ENCODE measurements around the gene PKP1.

PKP1 gene

DNA sequence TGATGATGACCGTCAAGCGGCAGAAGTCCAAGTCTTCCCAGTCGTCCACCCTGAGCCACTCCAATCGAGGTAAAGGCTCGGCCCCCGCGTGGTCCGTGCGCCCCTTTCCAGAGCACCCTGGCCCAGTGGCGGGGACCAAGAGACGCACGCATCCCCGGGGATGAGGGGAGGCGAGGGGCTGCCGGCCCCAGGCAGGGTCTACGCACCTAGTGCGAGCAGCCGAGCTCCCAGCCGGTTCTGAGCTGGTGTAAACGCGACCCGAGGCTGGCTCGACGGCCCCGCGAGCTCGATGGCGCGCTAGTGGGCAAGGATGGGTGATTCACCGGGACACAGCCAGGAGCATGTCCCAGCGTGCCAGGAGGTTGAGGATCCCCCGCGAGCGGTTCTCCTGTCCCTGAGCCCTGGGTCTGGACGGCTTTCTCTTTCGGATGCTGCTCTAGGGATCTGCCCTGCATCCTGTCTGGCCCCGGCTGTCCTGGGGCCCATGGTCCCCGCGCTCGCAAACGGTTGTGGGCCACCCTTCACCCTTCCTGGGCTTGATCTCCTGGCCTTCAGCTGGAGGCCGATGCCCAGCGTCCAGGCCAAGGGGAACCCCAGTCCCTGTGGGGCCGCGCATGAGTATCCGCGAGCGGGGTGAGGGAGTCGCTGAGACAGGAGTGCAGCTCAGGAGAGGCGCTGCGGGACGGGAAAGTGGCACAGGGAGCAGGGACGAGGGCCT, 689 bp downstream of the PKP1 start:
- no peak for DNase-seq

DNA sequence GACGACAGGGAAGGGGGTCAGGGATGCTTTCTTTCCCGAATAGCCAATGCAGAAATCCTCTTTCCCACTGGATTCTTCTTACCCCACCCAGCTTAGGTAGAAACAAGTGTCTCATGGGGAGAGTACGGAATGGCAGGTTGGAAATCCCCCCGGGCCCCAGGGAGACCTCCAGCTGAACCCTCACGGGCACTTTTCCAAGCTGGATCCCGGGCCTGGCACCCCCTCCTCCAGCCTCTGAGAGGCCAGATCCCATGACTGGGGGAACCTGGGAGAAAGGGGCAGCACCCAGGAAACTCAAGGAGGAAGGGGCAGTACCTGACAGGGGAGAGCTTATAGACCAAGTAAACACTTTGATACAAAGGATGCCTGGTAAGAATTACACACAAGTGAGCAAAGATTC, 1.3 kb downstream of the PKP1 start:
- DNase-seq, result no peak

DNA sequence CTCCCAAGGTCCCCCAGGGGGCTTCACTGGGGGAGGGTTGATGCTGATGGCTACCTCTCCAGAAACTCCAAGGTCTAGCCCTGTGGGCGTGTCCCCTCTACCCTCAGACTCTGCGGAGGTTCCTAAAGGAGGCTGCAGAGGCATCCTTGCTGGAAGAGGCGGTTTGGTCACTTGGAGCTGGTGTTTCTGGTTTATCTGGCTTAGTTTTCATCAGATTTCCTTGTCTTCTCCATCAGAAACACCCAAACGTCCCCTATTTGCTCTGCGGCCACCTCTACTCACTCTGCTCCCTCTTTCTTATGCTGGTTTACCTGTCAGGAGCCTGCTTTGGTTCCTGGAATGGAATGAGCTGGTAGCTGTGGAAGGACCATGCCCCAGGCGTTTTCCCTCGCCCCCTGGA, 2.5 kb downstream of the PKP1 start:
- no peak for DNase-seq

DNA sequence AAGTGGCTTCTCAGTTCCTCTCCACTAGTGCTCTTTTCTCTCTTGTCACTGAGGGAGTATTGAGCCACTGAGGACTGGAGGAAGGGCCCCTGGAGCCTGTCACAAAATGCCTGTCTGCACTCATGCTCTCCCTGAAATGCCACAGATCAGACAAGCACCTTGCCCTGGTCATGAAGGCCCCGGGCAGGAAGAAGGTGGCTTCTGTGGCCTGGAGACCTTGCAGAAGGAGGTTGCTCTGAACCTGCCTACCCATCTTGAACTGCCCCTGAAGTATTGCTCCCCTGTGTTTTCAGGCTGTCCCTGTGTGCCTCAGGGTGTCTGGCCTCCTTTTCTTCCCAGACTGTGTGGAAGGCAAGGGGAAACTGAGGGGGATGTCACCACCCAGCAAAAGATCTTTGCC, 3.1 kb downstream of the PKP1 start:
- DNase-seq, result no peak

DNA sequence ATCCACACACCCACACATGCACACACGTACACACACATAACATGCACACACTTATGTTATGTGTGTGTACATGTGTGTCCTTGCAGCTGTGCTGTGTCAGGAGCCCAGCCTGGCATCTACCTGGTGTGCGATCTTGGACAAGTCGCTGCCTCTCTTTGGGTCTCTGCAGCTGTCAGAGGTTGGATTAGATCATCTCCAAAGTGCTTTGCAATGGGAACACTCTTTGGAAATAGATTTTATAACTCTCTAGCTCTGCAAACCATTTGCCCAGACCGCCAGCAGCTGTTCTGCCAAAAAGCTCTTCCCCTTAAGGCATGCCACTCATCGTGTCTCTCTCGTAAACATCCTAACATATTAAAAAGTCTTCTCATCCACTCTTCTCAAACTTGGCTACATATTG, 4.7 kb downstream of the PKP1 start:
- DNase-seq, result no peak

DNA sequence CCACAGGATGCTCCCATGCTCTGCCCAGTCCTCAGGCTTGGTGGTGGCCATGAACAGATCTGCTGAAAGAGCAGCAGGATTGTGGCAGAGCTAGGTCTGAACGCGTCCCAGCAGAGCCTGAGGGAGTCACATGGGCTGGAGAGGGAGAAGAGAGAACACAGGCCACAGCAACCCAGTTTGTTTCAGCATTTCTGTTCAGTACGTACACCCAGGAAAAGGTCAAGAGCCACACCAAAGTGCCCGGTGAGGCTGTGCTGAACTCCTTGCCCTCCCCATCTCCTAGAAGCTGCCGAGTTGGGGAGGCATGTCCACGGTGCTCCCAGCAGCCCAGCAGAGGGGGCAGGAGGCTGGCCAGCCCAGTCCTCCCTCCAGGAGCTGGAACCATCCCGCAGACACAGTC, 5.5 kb downstream of the PKP1 start:
- DNase-seq, result no peak

DNA sequence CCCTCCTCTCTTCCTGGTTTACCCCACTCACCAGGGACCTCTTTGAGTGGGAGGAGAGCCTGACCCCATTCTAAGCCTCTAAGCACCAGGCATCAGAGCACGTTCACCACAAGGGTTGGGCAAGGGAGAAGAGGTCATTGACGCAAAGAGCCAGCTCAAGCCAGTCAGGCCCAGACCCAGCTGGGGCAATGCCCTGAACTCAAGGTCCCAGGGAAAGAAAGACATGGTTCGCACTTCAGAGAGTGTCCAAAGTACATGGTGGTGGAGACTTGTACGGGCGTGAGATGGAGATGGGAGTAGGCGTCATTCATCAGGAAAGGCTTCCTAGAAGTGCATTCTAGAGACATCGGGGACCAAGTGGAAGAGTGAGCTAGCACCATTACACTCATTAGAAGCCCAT, 7.2 kb downstream of the PKP1 start:
- no peak for DNase-seq

DNA sequence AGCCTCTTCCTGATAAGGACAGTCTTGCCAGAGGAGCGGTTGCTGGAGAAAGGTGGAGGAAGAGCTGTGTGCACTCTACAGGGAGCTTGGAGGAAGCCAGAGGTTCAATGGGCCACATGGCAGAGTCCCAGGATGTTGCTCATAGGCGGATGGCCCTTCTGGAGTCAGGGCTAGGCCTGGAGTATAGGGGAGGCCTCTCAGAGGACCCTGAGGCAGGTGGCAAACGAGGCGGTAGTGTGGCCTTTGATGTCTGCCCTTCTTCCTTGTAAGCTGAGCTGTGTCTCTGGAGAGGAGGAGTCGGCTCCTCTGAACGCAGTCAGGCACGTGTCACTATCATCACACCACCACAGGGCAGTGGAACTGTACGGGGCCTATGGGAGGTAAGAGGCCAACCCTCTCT, 8.6 kb downstream of the PKP1 start:
- no peak for DNase-seq

DNA sequence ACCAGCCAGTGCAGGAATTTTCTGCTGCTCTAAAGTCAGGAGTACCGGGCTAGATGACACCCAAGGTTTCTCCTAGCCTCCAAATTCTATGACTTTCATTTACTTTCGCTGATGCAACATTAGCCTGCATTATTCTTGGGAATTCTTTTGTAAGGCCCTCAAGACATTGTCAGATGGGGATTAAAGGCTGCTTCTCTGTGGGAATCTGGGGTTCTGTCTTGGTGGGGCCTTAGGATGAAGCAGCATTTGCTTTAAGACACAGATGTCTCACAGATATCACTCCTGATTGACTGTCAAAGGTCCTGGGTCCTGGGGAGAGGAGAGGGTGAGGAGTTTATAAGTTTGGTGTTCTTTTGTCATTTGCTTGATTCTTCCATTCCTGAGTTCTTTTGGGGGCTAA, 11.6 kb downstream of the PKP1 start:
- no peak for DNase-seq

DNA sequence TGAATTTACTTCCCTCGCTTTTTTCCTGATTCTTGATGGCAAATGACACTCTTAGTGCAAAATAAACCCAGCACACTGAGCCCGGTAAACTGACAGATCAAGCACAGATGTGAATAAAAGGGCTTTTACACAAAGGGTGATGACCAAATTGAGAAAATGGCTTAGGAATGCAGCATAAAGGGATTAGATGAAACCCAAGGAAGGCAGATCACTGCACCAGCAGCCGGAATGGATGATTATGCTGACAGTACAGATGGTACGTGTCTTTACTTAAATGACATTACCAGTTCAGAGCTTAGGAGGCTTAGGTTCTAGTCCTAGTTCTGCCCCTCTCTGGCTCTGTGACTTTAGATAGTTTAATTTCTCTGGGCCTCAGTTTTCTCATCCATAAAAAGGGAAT, 12.0 kb downstream of the PKP1 start:
- no peak for DNase-seq

DNA sequence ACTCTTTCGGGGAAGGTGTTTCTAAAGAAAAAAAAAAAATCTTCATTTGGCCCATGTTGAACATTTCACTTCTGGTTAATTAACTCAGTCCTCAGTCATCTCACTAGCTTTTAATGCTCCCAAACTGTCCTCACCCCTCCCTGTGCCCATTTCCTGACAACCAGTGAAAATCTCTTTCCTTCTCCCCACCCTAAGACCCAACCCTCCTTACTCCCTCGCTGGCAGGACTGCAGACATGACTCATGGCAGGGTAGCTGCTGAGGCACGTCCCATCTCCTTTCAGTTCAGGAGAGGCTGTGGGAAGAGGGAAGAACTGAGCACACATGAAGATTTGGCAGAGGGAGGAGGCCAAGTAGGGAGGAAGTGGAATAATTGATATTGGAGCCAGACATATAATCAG, 12.6 kb downstream of the PKP1 start:
- DNase-seq, result no peak

DNA sequence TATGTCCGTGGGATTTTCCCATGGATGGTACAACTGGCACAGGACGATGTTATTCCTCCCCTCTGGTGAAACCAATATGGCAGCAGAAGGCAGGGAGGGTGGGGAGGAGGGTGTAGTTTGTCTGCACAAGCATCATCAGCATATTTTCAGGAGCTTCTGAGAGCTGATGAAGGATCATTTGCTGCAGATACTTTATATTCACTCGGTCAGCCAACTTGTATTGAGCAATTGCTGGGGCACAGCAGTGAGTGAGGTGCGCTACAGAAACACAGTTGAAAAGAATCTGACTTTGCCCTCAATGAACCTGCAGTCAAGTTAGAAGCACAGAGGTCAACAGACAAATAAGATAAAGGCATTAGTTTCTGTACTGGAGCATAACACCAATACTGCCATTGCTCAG, 13.0 kb downstream of the PKP1 start:
- no peak for DNase-seq

DNA sequence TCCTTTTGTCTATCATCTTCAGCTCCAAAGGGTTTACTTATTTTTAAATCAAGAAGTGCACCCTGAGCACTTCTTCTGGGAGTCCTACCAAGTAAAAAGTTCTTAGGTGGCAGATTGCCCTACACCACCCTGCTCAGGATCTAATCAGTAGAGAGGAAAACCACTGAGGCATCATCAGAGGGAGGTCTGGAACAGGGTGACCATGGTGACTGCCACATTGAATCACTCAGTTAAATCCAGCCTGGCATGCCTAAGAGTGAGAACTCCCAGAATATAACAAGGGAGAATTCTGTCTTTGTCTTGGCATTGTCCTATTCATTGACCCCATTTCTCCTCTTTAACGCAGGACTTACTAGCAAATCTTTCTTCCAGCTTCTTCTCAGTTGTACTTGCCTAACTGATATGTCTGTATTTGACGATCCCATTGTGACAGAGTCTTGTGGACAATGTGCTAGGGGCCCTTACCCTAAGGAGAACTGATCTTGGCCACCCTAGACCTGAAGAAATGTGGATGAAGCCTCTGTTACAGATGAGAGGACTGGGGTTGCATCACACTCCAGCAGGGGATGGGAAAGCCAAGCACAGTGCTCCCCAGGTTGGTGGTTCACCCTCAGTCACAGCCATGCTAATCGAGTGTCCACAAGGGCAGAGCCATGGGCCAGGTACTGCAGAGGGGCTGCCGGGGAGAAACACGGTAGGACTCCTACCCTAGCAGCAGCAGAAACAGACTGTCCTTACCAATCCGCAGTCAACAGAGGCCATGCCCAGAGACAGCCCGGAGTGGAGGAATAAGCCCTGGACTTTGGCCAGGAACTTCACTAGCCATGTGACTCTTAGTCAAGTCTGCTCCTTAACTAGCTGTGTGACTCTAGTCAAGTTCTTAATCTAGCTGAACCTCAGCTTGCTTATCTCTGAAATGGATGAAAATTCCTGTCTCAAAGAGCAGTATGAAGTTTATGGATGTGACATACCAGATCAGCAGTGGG, 15.4 kb downstream of the PKP1 start:
- DNase-seq, result no peak

DNA sequence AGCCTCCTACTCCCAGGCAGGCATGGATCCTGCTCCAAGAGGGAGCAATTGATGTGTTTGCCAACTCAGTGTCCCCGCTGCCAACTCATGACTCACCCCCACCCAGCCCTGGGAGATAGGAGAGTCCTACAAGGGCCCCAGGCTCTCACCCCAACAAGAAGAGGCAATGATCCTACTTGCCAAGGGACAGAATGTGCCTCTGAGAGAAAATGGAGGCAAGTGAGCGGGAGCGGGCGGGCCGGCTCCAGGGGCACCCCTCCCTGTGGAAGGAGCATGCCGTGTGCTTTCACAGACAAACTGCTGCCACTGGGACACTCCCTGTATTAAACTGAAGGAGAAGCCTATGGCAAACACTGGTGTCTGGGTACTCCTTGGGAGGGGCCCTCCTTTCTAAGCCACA, 16.7 kb downstream of the PKP1 start:
- no peak for DNase-seq

DNA sequence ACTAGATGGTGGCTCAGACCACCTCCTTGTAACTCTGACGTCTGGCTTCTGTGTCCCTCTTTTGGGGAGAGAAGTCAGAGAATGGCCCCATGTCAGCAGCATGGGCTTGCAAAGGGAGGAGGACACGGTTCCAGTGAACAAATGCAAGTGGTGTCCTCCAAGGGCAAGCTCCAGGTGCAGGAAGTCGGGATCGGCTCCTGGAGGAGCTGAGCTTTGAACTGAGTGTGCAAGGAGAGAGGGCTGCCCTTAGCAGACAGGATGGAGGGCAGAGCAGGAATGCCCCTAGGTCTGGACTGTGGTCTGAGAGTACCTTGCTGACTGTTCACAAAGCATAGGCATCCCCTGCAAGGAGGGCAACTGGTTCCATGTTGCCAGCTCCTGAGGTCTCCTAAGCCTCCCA, 17.3 kb downstream of the PKP1 start:
- DNase-seq, result no peak

DNA sequence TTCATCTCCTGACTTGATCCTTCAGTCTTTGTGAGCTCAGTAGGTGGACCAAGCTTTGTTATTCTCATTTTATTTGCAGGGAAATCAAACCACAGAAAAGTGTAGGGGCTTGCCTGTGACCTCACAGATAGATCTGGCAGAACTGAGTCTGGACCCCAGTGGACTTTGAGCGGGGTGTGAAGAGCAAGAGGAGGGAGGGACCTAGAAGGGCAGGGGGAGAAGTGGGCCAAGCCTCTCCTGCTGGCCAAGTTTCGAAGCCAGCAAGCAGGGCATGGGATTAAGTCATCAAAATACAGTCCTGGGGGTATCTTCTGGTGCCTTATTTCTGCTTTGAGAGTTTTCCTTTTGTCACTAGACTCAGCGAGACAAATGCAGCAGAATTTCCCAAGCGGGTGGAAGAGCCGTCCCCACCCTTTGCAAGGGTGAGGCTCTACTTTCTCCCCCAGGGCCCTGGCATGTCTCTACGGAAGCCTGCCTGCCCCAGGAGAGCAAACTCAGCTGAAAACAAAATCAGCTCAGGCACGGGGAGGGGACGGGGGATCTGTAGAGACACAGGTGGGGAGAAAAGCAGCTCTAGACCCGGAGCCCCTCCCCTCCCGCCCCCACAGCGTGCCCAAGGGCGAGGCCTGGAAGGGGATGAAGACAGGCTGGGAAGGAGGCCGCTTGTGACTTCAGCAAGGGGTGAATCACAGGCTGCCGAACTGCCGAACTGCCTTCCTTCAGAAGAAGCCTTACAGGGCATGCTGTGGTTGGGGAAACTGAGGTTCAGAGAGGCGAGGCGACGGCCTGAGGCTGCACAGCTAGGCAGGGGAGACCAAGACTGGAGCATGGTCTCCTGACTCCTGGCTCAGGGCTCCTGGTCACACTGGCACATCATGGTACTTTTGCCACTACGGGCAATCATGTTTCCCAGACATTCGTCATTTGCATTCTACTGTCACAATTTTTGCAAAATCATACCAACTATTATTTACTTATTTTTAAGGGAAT, 19.2 kb downstream of the PKP1 start:
- DNase-seq, result no peak

DNA sequence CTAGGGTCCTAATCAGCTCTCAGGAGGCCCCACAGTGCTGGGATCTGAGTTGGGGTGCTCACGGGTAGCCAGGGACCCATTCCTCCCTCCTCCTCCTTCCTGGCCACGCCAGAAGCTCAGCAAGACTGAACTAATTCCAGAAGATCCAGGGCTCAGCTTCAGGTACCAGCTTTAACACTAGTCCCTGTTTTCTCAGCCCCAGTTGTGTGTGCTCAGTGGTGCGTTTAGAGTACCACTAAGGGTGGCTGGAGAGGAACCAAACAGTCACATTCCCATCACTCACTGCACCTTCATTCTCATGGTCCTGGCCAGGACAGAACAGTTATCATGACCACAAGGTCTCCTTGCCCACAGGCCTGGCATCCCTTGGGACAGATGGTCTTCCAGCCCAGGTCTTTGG, 20.8 kb downstream of the PKP1 start:
- DNase-seq, result no peak

DNA sequence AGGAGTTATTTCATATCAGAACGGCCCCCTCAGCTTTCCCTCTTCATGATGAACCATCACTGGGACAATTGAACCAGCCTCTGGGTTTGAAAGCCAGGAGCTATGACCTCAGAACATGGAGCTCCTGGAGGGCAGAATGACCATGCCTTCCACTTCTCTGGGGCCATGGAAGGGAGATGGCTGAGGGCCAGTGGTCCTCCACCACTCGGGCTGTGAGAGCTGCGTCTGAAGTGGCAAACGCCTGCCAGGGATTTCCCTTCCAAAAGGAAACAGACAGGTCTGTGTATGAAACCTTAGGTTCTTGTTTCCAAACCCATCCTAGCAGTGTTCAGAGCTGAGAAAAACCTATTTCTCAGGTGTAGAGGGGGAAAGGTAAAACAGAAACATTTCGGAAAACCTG, 22.5 kb downstream of the PKP1 start:
- DNase-seq, result no peak

DNA sequence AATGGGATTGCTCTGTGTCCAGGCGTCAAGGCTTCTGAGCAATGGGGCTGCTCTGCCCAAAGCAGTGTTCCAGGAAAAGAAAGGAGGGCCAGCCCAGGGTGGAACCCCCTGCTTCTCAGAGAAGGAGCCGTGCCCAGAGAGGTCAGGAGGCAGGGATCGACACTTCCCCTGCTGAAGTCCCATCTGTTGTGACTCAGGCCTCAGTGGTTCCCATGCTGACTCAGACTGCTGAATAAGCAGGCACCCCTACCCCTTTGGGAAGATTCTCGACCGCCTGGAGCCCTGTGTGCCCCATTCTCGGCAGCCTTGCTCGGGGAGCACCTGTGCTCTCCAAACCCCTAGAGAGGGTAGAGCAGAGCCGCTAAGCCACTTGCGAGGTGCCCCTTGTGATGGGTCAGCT, 23.9 kb downstream of the PKP1 start:
- no peak for DNase-seq

DNA sequence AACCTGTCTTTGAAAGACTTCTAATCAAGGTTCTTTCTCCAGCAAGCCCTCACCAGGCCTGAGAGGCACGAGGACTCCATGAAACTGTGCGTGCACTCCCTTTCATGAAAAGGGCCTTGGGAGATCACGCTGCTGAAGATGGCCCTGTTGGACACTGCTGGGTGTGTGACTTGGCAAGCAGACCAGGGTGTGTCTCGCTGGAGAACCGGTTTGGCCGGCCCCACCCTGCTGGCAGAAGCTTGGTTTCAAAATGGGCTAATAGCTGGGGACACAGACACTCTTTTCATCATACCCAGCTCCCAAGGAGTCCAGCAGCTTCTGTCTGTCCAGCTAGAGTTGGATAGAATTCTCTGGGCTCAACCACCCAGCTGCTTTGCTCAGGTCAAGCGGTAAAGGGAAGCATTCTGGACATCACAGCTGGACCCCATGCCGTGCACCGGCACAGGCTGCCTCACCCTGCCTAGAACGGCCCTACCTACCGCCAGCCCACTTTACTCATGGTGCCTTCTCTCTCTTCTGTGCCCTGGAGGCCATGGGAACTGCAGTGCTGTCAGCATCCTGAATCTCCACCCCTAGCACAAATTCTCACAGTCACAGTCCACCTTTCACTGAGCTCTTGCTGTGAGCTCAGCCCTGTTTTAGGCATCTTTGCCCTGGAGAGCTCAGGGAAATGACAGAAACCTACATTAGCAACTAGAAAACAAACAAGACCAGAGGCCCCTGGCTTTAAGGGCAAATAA, 24.6 kb downstream of the PKP1 start:
- no peak for DNase-seq

DNA sequence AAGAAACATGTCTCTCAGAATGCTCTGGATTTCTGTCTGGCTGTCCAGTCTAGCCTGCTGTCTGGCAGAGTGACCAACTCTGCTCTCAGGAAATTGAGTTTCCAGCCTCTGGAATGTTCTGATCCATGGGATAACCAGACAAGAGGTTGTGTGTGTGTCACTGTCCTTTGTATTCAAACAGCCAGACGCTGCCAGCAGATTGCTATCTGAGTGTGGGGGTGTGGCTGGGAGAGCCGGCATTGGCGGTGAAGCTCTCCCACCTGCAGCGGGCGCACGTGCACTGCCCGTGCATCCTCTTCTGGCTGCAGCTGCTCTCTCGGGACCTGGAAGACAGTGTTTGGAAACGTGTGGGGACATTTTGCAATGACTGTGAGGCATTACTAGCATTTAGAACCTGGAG, 26.1 kb downstream of the PKP1 start:
- DNase-seq, result peak; percentile 80

DNA sequence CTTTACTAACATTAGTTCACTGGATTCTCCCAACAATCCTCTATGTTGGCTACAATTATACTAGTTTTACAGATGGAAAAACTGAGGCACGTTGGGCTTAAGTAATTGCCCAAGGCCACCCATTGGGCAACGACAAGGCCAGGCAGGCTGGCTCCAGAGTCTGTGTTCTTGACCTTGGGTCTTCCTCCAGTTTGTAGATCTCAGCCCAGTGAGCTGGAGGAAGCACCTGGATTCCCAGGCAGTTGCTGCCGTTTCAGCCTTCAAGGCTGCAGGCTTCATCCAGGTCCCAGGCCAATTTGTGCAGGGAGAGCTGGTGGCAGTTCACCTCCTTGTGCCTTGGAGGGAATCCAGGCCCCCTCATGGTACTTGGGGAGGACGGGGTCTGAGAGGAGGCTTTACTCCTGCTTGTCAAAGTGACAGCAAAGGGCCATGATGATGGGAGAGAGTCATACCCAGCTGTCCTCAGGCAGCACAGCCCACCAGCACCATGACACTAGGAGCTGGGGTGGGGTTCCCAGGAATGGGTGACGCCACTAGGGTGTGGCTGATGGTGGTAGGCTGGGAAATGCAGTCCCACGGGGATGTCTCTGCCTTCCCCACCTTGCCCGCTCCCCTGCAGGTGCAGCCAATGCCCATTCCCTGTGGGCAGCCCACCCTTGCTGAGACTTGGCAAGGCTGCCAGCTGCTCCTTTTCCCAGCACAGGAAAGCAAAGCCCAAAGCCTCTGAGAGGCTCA, 27.1 kb downstream of the PKP1 start:
- peak; percentile 74 for DNase-seq

Measured in NCI-H1694 treated with DMSO at 0.1 percent for 48 hours (cell line).